Panc1 (cell line): ENCODE data around the gene EPN1. TPM values are rescaled to one million over a fixed set of nuclear protein-coding genes. Genes with fewer than 3 reads are reported as not detected.

Experiments
- ATAC-seq: fragments of 200-7000 bp; cut with Tn5 transposase; 2 replicates; pipeline ENCODE4 v1.9.1; 2020; ENCODE audit warnings: mild to moderate bottlenecking, moderate library complexity
- BruUV-seq: library from RNA; stranded (reverse); fragments of 400-500 nt; replicated peaks from 2 replicates; lab custom pipeline; 2021; lab: Mats Ljungman, UMichigan
- CTCF ChIA-PET: fragments of 300-600 bp; sonication (Branson Sonifier 250); formaldehyde crosslinking; loops from one replicate; lab custom pipeline; 2022; ENCODE audit warnings: antibody characterized with exemption; lab: Charles Lee
- POLR2A ChIA-PET: fragments of 300-600 bp; sonication (Branson Sonifier 250); formaldehyde crosslinking; loops from one replicate; lab custom pipeline; 2022; ENCODE audit warnings: antibody characterized with exemption; lab: Charles Lee
- DNase-seq: peaks from one replicate; pipeline ENCODE4 v3.0.0-alpha.2; 2010; ENCODE audit warnings: low read depth, low spot score
- H3K27ac ChIP-seq: 2 replicates; pipeline ENCODE4 v1.5.1; 2011; ENCODE audit warnings: mild to moderate bottlenecking, low read length, inconsistent platforms
- H3K27me3 ChIP-seq: fragments of 200-500 bp; sonication (Bioruptor generic); 2 replicates; pipeline ENCODE4 v1.6.0; 2014; ENCODE audit warnings: low read length, inconsistent platforms; ENCODE audit not compliant: control insufficient read depth, insufficient read depth
- H3K36me3 ChIP-seq: fragments of 200-500 bp; sonication (Bioruptor generic); 2 replicates; pipeline ENCODE4 v1.5.1; 2014; ENCODE audit warnings: inconsistent platforms, mild to moderate bottlenecking, low read length, moderate library complexity; ENCODE audit not compliant: control insufficient read depth, insufficient read depth
- H3K4me1 ChIP-seq: 2 replicates; pipeline ENCODE4 v1.5.1; 2011; ENCODE audit warnings: inconsistent platforms, mild to moderate bottlenecking, low read length, moderate library complexity; ENCODE audit not compliant: control insufficient read depth, insufficient read depth
- H3K4me3 ChIP-seq, 2 experiments: 2 replicates each; pipeline ENCODE4 v1.5.1; 2011 to 2012; ENCODE audit warnings: low read depth in 2 of 2, low read length in 2 of 2, mild to moderate bottlenecking in 2 of 2, inconsistent platforms in 1 of 2, moderate library complexity in 1 of 2
- H3K9me3 ChIP-seq: fragments of 200-500 bp; sonication (Bioruptor generic); 2 replicates; pipeline ENCODE4 v1.5.1; 2014; ENCODE audit warnings: low read depth, mild to moderate bottlenecking, inconsistent platforms, low read length, moderate library complexity; ENCODE audit not compliant: control insufficient read depth, insufficient read depth
- POLR2AphosphoS5 ChIP-seq: IDR thresholded peaks from 2 replicates; pipeline ENCODE4 v1.6.1; 2012; ENCODE audit warnings: mild to moderate bottlenecking, low read depth, low read length, moderate library complexity
- SIN3A ChIP-seq: IDR thresholded peaks from 2 replicates; pipeline ENCODE4 v1.6.1; 2012; ENCODE audit warnings: low read depth, mild to moderate bottlenecking, low read length, moderate library complexity, borderline replicate concordance; ENCODE audit not compliant: insufficient read depth
- TCF7L2 ChIP-seq: IDR thresholded peaks from 2 replicates; pipeline ENCODE4 v1.6.1; 2011; ENCODE audit warnings: mild to moderate bottlenecking, low read depth, low read length, inconsistent platforms
- in situ Hi-C: cut with HindIII; loops from 2 replicates; pipeline ENCODE4 v1.10.0; 2016; ENCODE audit warnings: low sequenced_read_pairs, low pct_unique_long_range_greater_than_20kb
- intact Hi-C: fragments of 100-400 bp; cut with micrococcal nuclease; formaldehyde crosslinking; loops from one replicate; pipeline ENCODE4 v1.10.0; 2022; ENCODE audit not compliant: unreplicated experiment
- total RNA-seq: library from RNA; stranded (reverse); gene quantifications from one replicate; pipeline ENCODE4 v1.2.1, GENCODE V29; 2021; ENCODE audit not compliant: unreplicated experiment
- TF ChIP-seq, protein P1 (sequence below), 2 experiments: IDR thresholded peaks; 2 replicates each; pipeline ENCODE4 v1.6.1; 2011 to 2012; ENCODE audit warnings: low read depth in 2 of 2, control low read depth in 1 of 2, low read length in 1 of 2, mild to moderate bottlenecking in 1 of 2, moderate library complexity in 1 of 2; ENCODE audit not compliant: insufficient read depth in 1 of 2
- TF ChIP-seq, protein P2 (sequence below): fragments of 450-650 bp; IDR thresholded peaks from 2 replicates; pipeline ENCODE4 v1.5.1; 2017; ENCODE audit warnings: mild to moderate bottlenecking

EPN1 gene
- total RNA-seq, 1 experiment from 2014 or later: 361 TPM

DNA sequence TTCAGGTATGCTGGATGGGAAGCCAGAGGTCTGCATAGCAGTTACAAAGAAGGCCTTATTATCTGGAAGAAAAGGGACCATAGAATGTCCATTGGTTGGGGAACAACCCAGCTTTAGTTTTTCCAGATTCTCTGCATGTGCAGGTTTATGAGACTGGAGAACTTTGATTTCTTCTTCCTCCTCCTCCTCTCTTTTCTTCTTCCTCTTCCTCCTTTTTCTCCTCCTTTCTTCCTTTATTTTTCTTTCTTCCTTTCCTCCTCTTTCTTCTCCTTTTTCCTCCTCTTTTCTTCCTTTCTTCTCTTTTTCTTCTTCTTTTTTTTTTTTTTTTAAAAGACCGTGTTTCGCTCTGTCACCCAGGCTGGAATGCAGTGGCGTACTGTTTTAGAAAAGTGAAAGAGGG, 30.9 kb downstream of the EPN1 start:
- CTCF ChIA-PET: no interaction called here
- DNase-seq (no peak), ATAC-seq (no peak)
- intact Hi-C loops: loop anchor here (10.0 kb wide), 1 partner anchor 99 kb away; no protein-coding TSS in a partner anchor
- no peaks in the 10 kb centered on the region for H3K36me3 ChIP-seq
- TF ChIP-seq SIN3A: no peak
- TF ChIP-seq POLR2AphosphoS5: 0 out of 2 replicates have a peak, but pooled peaks have one; percentile 34
- in situ Hi-C loops: no loop called here
- POLR2A ChIA-PET: interaction anchor here (0.7 kb wide), 1 partner anchor 28 kb away, joined by 3 read pairs; no protein-coding TSS in a partner anchor
- no peak overlapping the region for H3K27ac ChIP-seq
- H3K4me3 ChIP-seq: no peak overlapping the region
- BruUV-seq: no TSS peak
- no peaks in the 10 kb centered on the region for H3K9me3 ChIP-seq
- no peaks in the 10 kb centered on the region for H3K27me3 ChIP-seq
- H3K4me1 ChIP-seq: no peaks in the 10 kb centered on the region

DNA sequence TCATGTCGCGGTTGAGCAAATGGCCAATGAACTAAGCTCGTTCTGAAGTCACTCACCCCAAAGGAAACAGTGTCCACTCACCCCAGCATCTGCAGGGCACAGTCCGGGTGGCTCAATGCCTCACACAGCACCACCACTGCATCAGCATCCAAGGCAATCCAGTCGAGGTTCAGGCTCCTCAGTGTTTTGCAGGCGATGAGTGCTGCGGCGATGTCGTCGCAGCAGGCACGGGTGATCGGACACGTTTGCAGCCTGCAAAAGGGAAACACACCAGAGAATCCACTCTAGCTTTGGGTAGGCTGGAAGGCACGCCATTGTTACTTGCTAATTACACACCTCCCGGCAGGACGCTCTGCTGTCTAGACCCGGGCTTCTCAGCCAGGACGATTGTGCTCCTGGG, 36.7 kb downstream of the EPN1 start:
- Histone ChIP-seq H3K36me3 (no peaks in the 10 kb centered on the region), H3K9me3 (no peaks in the 10 kb centered on the region), H3K27me3 (peaks cover 21% of the 10 kb centered on the region), H3K27ac (no peak overlapping the region), H3K4me1 (no peaks in the 10 kb centered on the region), H3K4me3 (no peak overlapping the region)
- ChIA-PET CTCF (no interaction called here), POLR2A (interaction anchor here (0.6 to 0.7 kb wide), 2 partner anchors 99 to 174 kb away, joined by 3 read pairs; no protein-coding TSS in a partner anchor)
- ATAC-seq (peak; percentile 20; the same call in 1 of the 2 replicates), DNase-seq (no peak)
- in situ Hi-C loops: no loop called here
- BruUV-seq: no TSS peak
- no peak for TF ChIP-seq POLR2AphosphoS5
- TF ChIP-seq, protein P1, sequence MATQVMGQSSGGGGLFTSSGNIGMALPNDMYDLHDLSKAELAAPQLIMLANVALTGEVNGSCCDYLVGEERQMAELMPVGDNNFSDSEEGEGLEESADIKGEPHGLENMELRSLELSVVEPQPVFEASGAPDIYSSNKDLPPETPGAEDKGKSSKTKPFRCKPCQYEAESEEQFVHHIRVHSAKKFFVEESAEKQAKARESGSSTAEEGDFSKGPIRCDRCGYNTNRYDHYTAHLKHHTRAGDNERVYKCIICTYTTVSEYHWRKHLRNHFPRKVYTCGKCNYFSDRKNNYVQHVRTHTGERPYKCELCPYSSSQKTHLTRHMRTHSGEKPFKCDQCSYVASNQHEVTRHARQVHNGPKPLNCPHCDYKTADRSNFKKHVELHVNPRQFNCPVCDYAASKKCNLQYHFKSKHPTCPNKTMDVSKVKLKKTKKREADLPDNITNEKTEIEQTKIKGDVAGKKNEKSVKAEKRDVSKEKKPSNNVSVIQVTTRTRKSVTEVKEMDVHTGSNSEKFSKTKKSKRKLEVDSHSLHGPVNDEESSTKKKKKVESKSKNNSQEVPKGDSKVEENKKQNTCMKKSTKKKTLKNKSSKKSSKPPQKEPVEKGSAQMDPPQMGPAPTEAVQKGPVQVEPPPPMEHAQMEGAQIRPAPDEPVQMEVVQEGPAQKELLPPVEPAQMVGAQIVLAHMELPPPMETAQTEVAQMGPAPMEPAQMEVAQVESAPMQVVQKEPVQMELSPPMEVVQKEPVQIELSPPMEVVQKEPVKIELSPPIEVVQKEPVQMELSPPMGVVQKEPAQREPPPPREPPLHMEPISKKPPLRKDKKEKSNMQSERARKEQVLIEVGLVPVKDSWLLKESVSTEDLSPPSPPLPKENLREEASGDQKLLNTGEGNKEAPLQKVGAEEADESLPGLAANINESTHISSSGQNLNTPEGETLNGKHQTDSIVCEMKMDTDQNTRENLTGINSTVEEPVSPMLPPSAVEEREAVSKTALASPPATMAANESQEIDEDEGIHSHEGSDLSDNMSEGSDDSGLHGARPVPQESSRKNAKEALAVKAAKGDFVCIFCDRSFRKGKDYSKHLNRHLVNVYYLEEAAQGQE (IDR thresholded peaks at IDR 0.05; ENCODE audit: insufficient read depth in 1 of 2, low read depth in 2 of 2, low read length in 1 of 2): no peak
- no peak for TF ChIP-seq SIN3A
- TF ChIP-seq, protein P2, sequence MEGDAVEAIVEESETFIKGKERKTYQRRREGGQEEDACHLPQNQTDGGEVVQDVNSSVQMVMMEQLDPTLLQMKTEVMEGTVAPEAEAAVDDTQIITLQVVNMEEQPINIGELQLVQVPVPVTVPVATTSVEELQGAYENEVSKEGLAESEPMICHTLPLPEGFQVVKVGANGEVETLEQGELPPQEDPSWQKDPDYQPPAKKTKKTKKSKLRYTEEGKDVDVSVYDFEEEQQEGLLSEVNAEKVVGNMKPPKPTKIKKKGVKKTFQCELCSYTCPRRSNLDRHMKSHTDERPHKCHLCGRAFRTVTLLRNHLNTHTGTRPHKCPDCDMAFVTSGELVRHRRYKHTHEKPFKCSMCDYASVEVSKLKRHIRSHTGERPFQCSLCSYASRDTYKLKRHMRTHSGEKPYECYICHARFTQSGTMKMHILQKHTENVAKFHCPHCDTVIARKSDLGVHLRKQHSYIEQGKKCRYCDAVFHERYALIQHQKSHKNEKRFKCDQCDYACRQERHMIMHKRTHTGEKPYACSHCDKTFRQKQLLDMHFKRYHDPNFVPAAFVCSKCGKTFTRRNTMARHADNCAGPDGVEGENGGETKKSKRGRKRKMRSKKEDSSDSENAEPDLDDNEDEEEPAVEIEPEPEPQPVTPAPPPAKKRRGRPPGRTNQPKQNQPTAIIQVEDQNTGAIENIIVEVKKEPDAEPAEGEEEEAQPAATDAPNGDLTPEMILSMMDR: no peak
- TF ChIP-seq TCF7L2: no peak
- intact Hi-C loops: no loop called here

DNA sequence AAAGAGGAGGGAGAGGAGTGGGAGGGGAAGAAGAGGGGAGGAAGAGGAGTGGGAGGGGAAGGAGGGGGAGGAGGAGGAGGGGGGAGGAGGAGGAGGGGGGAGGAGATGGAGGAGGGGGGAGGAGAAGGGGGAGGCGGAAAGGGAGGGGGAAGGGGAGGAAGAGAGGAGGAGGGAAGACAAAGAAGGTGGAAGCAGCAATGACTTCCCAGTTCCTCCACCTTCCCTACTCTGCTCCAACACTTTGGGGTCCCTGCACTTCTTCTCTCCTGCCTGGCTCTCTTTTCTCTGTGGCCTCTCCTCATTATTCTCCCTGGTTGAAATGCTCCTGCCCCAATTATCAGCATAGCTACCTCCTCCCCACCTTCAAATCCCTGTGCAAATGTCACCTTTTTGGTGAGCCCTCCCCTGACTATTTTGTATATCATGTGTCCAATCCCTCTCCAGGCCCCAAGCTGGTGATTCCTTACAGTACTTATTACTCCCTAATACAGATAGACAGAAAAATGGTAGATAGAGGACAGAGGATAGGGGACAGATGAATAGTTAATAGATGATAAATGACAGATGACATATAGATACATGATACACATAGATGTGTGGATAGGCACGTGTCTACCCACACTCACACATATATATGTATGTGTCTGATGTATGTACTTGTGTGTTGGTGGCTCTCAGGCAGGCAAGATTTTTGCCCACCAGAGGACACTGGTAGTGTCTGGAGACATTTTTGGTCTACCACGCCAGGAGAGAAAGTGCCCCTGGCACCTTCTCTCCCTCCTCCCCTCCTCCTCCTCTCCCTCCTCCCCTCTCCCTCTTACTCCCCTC, 38.0 kb downstream of the EPN1 start:
- ATAC-seq (no peak), DNase-seq (no peak)
- Histone ChIP-seq H3K4me1 (no peaks in the 10 kb centered on the region), H3K9me3 (no peaks in the 10 kb centered on the region), H3K4me3 (no peak overlapping the region), H3K27me3 (peaks cover 23% of the 10 kb centered on the region), H3K36me3 (no peaks in the 10 kb centered on the region), H3K27ac (no peak overlapping the region)
- ChIA-PET CTCF (no interaction called here), POLR2A (no interaction called here)
- intact Hi-C loops (no loop called here), in situ Hi-C loops (no loop called here)
- TF ChIP-seq, protein P2: no peak
- TF ChIP-seq POLR2AphosphoS5: no peak
- no peak for TF ChIP-seq TCF7L2
- TF ChIP-seq SIN3A: no peak
- TF ChIP-seq, protein P1 (IDR thresholded peaks at IDR 0.05; ENCODE audit: insufficient read depth in 1 of 2, low read depth in 2 of 2, low read length in 1 of 2): no peak
- BruUV-seq: no TSS peak
